Trophoblast cell (in vitro differentiated cells and primary cell): ENCODE results near the gene ZC2HC1C.
A peak's percentile ranks its signal among the peaks of the same experiment; 100 is the strongest.

Source experiments
- DNase-seq, 2 donors: peaks; one replicate each; pipeline ENCODE4 v3.0.0-alpha.2; 2016
- H2AFZ ChIP-seq: 2 replicates; pipeline ENCODE4 v1.6.1; 2013; ENCODE audit warnings: low read length, moderate library complexity, mild to moderate bottlenecking; ENCODE audit not compliant: insufficient read depth, poor library complexity
- H2AK5ac ChIP-seq: 2 replicates; pipeline ENCODE4 v1.6.1; 2013; ENCODE audit warnings: mild to moderate bottlenecking, low read length
- H2BK120ac ChIP-seq: 2 replicates; pipeline ENCODE4 v1.6.1; 2013; ENCODE audit warnings: low read length, mild to moderate bottlenecking, moderate library complexity; ENCODE audit not compliant: insufficient read depth, poor library complexity
- H2BK12ac ChIP-seq: 2 replicates; pipeline ENCODE4 v1.6.1; 2013; ENCODE audit warnings: mild to moderate bottlenecking, low read length, moderate library complexity
- H2BK5ac ChIP-seq: 2 replicates; pipeline ENCODE4 v1.6.1; 2013; ENCODE audit warnings: low read length, low read depth, moderate library complexity, mild to moderate bottlenecking; ENCODE audit not compliant: poor library complexity
- H3K14ac ChIP-seq: 2 replicates; pipeline ENCODE4 v1.6.1; 2013; ENCODE audit warnings: mild to moderate bottlenecking, low read length
- H3K18ac ChIP-seq: 2 replicates; pipeline ENCODE4 v1.6.1; 2013; ENCODE audit warnings: mild to moderate bottlenecking, low read length
- H3K23ac ChIP-seq: 2 replicates; pipeline ENCODE4 v1.6.1; 2013; ENCODE audit warnings: low read length
- H3K27ac ChIP-seq: 2 replicates; pipeline ENCODE4 v1.5.1; 2013; ENCODE audit warnings: low read depth, mild to moderate bottlenecking, inconsistent platforms, low read length, moderate library complexity
- H3K27me3 ChIP-seq: 2 replicates; pipeline ENCODE4 v1.6.1; 2013; ENCODE audit warnings: inconsistent platforms, mild to moderate bottlenecking, low read length, moderate library complexity; ENCODE audit not compliant: insufficient read depth
- H3K36me3 ChIP-seq, 2 experiments: 1 replicate in 1 of 2; 2 replicates in 1 of 2; pipeline ENCODE4 v1.6.1; 2013; ENCODE audit warnings: low read length in 2 of 2, mild to moderate bottlenecking in 2 of 2, moderate library complexity in 1 of 2; ENCODE audit not compliant: insufficient read depth in 2 of 2, control insufficient read depth in 1 of 2
- H3K4ac ChIP-seq: 2 replicates; pipeline ENCODE4 v1.6.1; 2013; ENCODE audit warnings: low read depth, mild to moderate bottlenecking, low read length, moderate library complexity
- H3K4me1 ChIP-seq, 2 experiments: 1 replicate in 1 of 2; 2 replicates in 1 of 2; pipeline ENCODE4 v1.6.1; 2013; ENCODE audit warnings: low read length in 2 of 2, mild to moderate bottlenecking in 2 of 2, moderate library complexity in 1 of 2; ENCODE audit not compliant: insufficient read depth in 2 of 2, control insufficient read depth in 1 of 2
- H3K4me2 ChIP-seq: 2 replicates; pipeline ENCODE4 v1.6.1; 2013; ENCODE audit warnings: inconsistent platforms, mild to moderate bottlenecking, low read length, moderate library complexity
- H3K4me3 ChIP-seq: 2 replicates; pipeline ENCODE4 v1.5.1; 2013; ENCODE audit warnings: mild to moderate bottlenecking, low read depth, low read length, inconsistent platforms
- H3K79me1 ChIP-seq: one replicate; pipeline ENCODE4 v1.6.1; 2013; ENCODE audit warnings: low read length
- H3K79me2 ChIP-seq: 2 replicates; pipeline ENCODE4 v1.6.1; 2013; ENCODE audit warnings: low read length, mild to moderate bottlenecking; ENCODE audit not compliant: control insufficient read depth, insufficient read depth, poor library complexity
- H3K9ac ChIP-seq: 2 replicates; pipeline ENCODE4 v1.6.1; 2013; ENCODE audit warnings: mild to moderate bottlenecking, low read length
- H3K9me3 ChIP-seq: 2 replicates; pipeline ENCODE4 v1.6.1; 2013; ENCODE audit warnings: low read depth, mild to moderate bottlenecking, control low read depth, inconsistent platforms, low read length; ENCODE audit not compliant: insufficient read depth
- H4K12ac ChIP-seq: 2 replicates; pipeline ENCODE4 v1.6.1; 2013; ENCODE audit warnings: low read depth, mild to moderate bottlenecking, low read length, moderate library complexity
- H4K8ac ChIP-seq: 2 replicates; pipeline ENCODE4 v1.6.1; 2013; ENCODE audit warnings: low read depth, mild to moderate bottlenecking, low read length, moderate library complexity
- H4K91ac ChIP-seq: one replicate; pipeline ENCODE4 v1.6.1; 2013; ENCODE audit warnings: low read depth, mild to moderate bottlenecking, low read length, moderate library complexity
- WGBS: extraction: QIAGEN DNeasy Blood & Tissue Kit; methylation state at CpG from one replicate; pipeline ENCODE4 v1.1.7; 2013; ENCODE audit warnings: missing lambda C conversion rate; ENCODE audit not compliant: insufficient read length, insufficient coverage; ENCODE audit errors: extremely low coverage; 5-methylcytosine and 5-hydroxymethylcytosine counted together

The ZC2HC1C gene

DNA sequence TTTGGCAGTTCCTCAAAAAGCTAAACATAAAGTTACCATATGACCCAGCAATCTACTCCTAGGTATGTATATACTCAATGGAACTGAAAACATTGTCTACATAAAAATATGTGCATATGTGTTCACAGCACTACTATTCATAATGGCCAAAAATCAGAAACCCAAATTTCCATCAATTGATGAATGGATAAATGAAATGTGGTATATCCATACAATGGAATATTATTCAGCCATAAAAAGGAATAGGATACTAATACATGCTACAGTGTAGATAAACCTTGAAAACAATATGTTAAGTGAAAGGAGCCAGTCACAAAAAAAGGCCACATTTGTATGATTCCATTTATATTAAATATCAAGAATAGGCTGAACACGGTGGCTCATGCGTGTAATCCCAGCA, 9.0 kb upstream of the ZC2HC1C start:
- H2BK120ac ChIP-seq: no peak overlapping the region
- peaks cover 2% of the 10 kb centered on the region for H3K79me2 ChIP-seq
- H3K9ac ChIP-seq: no peak overlapping the region
- H3K23ac ChIP-seq: no peak overlapping the region
- no peak overlapping the region for H3K27ac ChIP-seq
- peaks cover 6% of the 10 kb centered on the region for H3K79me1 ChIP-seq
- H2AFZ ChIP-seq: no peak overlapping the region
- peaks cover 0 to 6% of the 10 kb centered on the region in 2 experiments for H3K4me1 ChIP-seq
- DNase-seq: no peak
- WGBS: no CpG with 5 or more reads among the region's 2 CpGs
- H2BK12ac ChIP-seq: no peak overlapping the region
- no peak overlapping the region for H3K4ac ChIP-seq
- H3K4me3 ChIP-seq: no peak overlapping the region
- H3K36me3 ChIP-seq: no peaks in the 10 kb centered on the region
- no peak overlapping the region for H3K14ac ChIP-seq
- no peak overlapping the region for H2BK5ac ChIP-seq
- no peak overlapping the region for H4K91ac ChIP-seq
- no peaks in the 10 kb centered on the region for H3K9me3 ChIP-seq
- H3K4me2 ChIP-seq: no peak overlapping the region
- no peak overlapping the region for H3K18ac ChIP-seq
- no peak overlapping the region for H4K8ac ChIP-seq
- no peak overlapping the region for H2AK5ac ChIP-seq
- H3K27me3 ChIP-seq: no peaks in the 10 kb centered on the region
- H4K12ac ChIP-seq: no peak overlapping the region

DNA sequence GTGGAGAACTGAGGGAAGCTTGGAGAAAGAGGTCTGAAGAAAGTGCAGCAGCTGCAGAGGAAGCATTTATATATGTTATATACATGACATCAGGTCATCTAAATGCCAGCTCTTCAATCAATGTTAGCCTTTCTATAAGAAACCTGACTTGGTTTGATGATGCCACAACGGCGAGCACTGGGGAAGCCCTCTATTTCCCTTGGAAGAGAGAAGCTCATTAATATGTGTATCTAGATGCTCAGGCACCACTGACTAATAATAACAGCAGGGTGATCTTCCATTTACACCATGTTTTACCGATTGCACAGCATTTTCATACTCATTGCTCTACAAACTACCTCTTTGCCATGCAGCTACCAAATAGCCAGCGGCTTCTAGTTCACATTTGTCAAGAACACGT, 6.4 kb upstream of the ZC2HC1C start:
- Histone ChIP-seq H2BK120ac (no peak overlapping the region), H2BK12ac (no peak overlapping the region), H3K4me1 (peaks cover 0 to 7% of the 10 kb centered on the region in 2 experiments), H3K9ac (no peak overlapping the region), H3K4ac (no peak overlapping the region), H3K18ac (no peak overlapping the region), H3K9me3 (no peaks in the 10 kb centered on the region), H3K36me3 (no peaks in the 10 kb centered on the region), H4K91ac (no peak overlapping the region), H3K14ac (no peak overlapping the region), H3K23ac (no peak overlapping the region), H3K79me1 (peaks cover 6% of the 10 kb centered on the region), H2AFZ (peak overlapping the region; percentile 23), H3K27ac (no peak overlapping the region), H2BK5ac (no peak overlapping the region), H3K4me3 (peak overlapping the region; percentile 79), H3K79me2 (peaks cover 2% of the 10 kb centered on the region), H3K4me2 (peak overlapping the region; percentile 82), H2AK5ac (no peak overlapping the region), H4K12ac (peak overlapping the region; percentile 27), H3K27me3 (no peaks in the 10 kb centered on the region), H4K8ac (no peak overlapping the region)
- no CpG with 5 or more reads among the region's 5 CpGs for WGBS
- no peak for DNase-seq

DNA sequence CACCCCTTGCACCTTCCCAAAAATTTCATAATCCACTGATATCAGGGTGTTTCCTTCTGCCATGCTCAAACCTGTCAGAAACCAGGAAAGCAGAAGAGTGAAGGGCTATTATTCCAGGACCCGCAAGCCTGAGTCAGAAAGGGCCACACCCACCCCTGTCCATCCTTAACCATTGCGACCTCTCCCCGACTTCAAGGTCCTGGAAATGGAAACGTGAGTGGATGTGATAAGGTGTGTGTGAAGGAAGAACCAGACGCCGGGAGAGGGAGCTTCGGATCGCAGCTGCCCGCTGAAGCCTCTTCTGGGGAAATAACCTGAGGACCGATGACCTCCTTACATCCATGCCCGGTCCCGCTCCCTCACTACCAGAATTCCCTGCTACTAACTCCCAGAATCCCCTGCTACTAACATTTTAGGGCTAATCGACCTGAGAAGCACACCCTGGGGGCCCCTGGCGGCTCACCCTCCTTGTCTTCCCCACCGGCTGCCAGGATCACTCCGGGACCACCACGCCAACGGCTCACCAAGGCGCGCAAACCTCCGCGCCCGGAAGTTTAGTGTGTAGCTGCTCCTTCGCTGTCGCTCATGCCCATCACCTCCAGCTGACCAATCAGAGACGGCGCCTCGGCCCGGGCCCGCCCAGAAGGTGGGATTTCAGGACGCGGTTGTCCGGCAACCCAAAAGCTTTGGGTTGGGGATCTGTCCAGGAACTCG, 5.8 kb upstream of the ZC2HC1C start, which contains the start of gene ACYP1:
Gene ACYP1 (minus strand): TSS at position 534 of the 714 bp plus-strand sequence. CDS start 471 bp downstream, at position 63.
- Histone ChIP-seq H3K4ac (no peak within 1 kb of the TSS), H3K79me2 (peaks cover 2% of the 10 kb centered on the region), H2BK12ac (no peak within 1 kb of the TSS), H3K27ac (peak within 1 kb of the TSS; percentile 12), H3K36me3 (no peaks in the 10 kb centered on the region), H3K4me2 (peak within 1 kb of the TSS; percentile 82), H3K23ac (no peak within 1 kb of the TSS), H4K12ac (peak within 1 kb of the TSS; percentile 27), H3K79me1 (peaks cover 6% of the 10 kb centered on the region), H3K27me3 (no peaks in the 10 kb centered on the region), H2AK5ac (no peak within 1 kb of the TSS), H2BK120ac (no peak within 1 kb of the TSS), H2BK5ac (peak within 1 kb of the TSS; percentile 29), H2AFZ (peak within 1 kb of the TSS; percentile 65), H3K4me1 (peaks cover 0 to 7% of the 10 kb centered on the region in 2 experiments), H3K9ac (peak within 1 kb of the TSS; percentile 71), H3K9me3 (no peaks in the 10 kb centered on the region), H3K14ac (peak within 1 kb of the TSS; percentile 29), H3K4me3 (peak within 1 kb of the TSS; percentile 79), H4K8ac (peak within 1 kb of the TSS; percentile 73), H3K18ac (peak within 1 kb of the TSS; percentile 42), H4K91ac (no peak within 1 kb of the TSS)
- DNase-seq: peak; percentile 87 to 92
- WGBS: no CpG with 5 or more reads among the region's 34 CpGs

DNA sequence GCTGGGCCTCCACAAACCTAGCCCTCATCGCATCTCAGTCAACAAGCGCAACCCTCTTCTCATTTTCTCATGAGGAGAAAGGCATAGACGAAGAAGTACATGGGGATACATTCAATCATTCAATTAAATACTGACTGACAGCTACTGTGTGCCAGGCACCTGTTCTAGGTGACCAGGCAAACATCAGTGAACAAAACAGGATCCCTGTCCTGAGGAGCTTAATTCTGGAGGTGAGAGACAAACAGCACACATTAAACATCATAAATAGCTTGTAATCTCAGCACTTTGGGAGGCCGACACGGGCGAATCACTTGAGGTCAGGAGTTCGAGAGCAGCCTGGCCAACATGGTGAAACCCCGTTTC, 5.3 kb upstream of the ZC2HC1C start:
- no peak overlapping the region for H2BK12ac ChIP-seq
- H3K4me1 ChIP-seq: peaks cover 0 to 7% of the 10 kb centered on the region in 2 experiments
- WGBS: no CpG with 5 or more reads among the region's 8 CpGs
- H3K27me3 ChIP-seq: no peaks in the 10 kb centered on the region
- H3K14ac ChIP-seq: no peak overlapping the region
- peak overlapping the region; percentile 82 for H3K4me2 ChIP-seq
- H3K79me1 ChIP-seq: peaks cover 9% of the 10 kb centered on the region
- no peak overlapping the region for H3K9ac ChIP-seq
- no peak overlapping the region for H3K4me3 ChIP-seq
- no peaks in the 10 kb centered on the region for H3K36me3 ChIP-seq
- no peak overlapping the region for H3K4ac ChIP-seq
- no peak overlapping the region for H3K18ac ChIP-seq
- no peak overlapping the region for H2AK5ac ChIP-seq
- H3K27ac ChIP-seq: no peak overlapping the region
- peaks cover 5% of the 10 kb centered on the region for H3K79me2 ChIP-seq
- H3K9me3 ChIP-seq: no peaks in the 10 kb centered on the region
- no peak overlapping the region for H2BK120ac ChIP-seq
- no peak for DNase-seq
- no peak overlapping the region for H2BK5ac ChIP-seq
- H2AFZ ChIP-seq: peak overlapping the region; percentile 65
- no peak overlapping the region for H3K23ac ChIP-seq
- H4K12ac ChIP-seq: no peak overlapping the region
- H4K91ac ChIP-seq: no peak overlapping the region
- H4K8ac ChIP-seq: no peak overlapping the region
